NCI-H1694 treated with DMSO at 0.1 percent for 48 hours (cell line): ENCODE measurements around the gene TIPARP.
"Not testable (repeated sequence)": the region's sequence is repeated elsewhere in the genome, so short reads cannot be mapped to it uniquely, and the experiment has no call there.

ENCODE experiments used
- DNase-seq: peaks from one replicate; lab custom pipeline; 2025; lab: John Stamatoyannopoulos, UW

Gene TIPARP

DNA sequence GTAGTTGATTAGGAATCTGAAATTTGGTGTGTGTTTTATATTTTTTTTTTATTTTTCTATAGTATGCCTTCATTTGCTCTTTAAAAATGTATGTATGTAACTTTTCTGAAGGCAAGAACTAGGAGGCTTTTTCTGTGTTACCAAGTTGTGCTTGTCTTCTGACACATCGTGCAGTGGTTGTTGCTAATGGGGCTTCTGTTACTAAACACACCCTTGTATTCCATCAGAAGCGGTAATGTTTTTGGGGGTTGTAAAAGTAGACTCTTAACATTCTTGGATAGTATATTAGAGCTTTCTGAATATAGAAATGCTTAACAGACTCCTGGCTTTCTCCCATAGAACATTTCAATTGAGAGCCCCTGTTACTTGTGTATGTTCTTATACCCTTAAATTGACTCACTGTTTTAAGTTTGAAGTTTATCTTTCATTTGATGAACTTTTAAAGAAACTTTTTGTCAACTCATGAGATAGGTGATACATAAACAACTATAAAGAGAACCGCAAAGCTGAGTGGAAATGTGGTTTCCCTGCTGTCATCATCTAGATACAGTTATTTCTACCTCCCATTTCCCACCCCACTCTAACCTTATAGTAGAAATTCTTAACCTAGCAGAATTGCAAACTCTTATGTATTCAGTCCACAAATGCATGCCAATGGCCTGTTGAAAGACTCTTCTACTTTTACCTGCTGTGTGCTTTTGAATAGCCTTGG lies 2.5 kb downstream of the TIPARP start:
- no peak for DNase-seq

DNA sequence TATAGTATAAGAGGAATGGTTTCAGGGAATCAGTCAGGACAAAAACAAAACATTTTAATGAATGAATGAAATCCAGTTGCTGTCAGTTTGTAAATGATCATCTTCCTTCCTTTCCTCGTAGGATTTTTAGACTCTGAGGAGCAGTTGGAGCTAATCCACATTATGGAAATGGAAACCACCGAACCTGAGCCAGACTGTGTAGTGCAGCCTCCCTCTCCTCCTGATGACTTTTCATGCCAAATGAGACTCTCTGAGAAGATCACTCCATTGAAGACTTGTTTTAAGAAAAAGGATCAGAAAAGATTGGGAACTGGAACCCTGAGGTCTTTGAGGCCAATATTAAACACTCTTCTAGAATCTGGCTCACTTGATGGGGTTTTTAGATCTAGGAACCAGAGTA lies 3.1 kb downstream of the TIPARP start:
- DNase-seq: no peak

DNA sequence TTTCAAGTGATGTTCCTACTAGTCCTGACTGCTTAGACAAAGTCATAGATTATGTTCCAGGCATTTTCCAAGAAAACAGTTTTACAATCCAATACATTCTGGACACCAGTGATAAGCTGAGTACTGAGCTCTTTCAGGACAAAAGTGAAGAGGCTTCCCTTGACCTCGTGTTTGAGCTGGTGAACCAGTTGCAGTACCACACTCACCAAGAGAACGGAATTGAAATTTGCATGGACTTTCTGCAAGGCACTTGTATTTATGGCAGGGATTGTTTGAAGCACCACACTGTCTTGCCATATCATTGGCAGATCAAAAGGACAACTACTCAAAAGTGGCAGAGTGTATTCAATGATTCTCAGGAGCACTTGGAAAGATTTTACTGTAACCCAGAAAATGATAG lies 3.8 kb downstream of the TIPARP start:
- no peak for DNase-seq

DNA sequence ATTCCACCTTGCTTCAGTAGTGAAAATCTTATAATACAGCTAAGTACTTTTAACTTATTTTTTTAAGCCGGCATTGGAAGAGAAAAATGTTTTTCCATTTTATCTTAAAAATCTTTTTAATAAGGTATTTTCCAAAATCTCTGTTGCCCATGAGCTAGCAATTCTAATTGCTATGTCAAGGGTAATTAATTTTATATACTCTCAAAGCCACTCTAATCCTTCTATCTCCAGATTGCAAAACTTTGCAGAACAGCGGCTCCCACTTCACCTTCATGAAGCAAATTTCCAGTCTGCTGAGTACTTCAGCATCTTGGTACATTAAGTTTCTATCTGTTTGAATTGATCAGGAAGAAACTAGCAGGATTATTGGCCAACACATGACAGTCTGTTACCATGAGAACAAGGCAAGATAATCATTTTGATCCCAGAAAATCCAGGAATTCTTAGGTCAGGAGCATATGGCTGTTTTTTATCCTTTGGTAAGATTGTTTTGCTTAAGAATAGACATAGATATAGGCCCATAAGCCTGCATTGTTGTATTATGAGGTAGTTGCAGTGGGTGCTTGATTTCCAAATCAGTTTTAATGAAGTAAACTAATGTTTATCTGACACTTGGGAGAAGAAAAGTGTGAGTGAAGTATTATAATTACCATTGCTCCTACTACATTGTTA lies 6.0 kb downstream of the TIPARP start:
- DNase-seq: no peak

DNA sequence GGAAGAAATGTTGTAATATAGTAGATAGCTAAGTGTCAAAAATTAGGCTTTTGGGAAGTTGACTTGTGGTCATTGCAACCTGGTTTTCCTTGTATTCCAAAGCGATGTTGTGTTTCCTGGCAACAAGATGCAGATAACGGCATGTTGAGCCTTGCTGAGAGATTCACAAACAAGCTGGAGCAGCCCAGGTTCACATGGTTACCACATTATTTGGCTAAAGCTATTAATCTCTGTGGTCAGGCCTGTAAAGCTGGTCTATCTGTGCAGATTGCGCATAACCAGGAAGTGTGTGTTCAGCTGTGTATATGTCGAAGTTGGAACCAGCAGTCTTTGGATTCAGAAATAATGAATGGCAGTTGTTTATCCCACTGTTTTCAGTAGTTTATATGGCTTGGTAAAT lies 6.6 kb downstream of the TIPARP start:
- no peak for DNase-seq

DNA sequence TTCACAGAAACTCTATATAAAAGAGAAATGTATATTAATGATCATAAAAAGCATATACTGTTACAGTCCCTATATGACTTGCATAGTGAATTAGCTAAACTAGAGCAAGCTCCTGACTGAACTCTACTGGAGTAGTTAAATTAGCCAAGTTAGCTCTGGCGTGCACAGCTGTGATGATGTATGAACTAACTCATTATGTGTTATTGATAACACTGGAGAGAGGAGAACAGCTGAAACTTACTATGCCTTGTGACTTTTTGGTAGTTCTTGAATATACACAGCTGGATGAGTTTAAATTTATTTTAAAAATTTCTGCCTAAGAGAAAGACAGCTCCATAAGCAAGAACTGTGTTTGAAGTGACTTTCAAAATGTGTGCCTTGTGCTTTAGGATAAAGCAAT lies 8.1 kb downstream of the TIPARP start:
- DNase-seq: no peak

DNA sequence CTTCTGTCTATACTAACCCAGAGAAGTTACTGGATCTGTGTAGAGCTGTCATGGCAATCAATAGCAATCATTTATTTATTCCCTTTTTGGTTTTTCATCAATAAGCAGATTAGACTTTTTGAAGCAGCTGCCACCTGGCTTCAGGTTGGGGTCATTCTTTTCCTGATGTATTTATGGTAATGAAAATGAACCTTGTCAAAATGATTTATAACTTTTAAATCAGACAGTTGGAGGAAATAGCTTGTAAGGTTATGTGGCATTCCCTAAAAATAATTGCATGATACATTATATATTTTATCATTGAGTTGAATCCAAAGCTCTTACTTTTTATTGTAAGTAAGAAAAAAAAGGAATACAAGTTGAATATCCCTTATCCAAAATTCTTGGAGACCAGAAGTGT lies 8.6 kb downstream of the TIPARP start:
- DNase-seq: no peak

DNA sequence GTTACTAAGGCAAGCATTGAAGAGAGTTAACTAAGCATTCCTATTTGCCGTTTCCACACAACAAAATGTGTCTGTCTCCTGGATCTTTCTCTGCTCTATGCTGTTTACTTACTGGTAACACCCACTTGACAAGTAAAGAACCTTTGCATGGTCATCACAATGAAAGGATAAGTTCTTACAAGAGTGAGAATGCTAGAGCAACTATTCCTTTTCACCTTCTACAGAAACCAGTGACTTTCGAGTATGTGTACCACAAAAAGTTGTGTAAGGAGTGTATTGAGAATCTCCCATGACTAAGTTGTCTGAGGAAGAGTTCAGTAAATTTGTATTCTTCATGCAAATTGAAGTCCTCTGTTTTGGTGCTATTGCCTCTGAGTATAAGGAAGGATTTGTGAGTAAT lies 10.8 kb downstream of the TIPARP start:
- no peak for DNase-seq

DNA sequence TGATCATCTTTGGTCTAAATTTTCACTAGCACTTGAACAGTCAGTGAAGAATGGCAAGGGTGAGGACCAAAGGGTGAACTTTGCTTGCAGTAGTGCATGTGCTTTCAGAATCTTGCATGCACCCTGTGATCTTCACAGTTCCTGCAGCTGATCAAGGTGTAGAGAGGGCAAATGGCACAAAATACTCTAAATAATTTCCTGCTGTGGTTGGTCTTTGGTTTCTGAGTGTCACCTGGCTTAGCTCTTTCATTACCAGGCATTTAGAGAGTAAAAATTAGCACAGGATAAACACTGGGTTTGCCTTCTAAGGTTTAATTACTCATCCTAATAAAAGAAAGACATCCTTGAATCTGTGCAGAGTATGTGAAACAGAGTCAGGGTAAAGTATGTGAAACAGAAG lies 11.4 kb downstream of the TIPARP start:
- no peak for DNase-seq

DNA sequence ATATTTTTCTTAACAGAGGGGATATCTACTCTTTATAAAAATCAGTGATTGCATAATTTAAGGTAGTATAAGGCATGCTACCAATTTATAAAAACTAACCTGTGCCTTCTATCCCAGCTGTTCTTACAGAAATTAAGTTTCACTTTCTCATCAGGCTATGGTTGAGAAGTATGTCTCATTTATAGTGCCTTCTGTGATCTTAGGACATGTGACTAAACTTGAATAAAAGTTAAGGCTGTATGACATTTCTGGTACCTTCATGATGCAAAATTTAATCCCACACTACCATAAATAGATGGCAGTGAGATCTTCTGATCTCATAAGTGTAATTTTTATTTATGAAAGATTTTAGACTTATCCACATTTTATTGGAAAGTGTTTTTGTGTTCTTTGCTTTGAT lies 12.6 kb downstream of the TIPARP start:
- DNase-seq: no peak

DNA sequence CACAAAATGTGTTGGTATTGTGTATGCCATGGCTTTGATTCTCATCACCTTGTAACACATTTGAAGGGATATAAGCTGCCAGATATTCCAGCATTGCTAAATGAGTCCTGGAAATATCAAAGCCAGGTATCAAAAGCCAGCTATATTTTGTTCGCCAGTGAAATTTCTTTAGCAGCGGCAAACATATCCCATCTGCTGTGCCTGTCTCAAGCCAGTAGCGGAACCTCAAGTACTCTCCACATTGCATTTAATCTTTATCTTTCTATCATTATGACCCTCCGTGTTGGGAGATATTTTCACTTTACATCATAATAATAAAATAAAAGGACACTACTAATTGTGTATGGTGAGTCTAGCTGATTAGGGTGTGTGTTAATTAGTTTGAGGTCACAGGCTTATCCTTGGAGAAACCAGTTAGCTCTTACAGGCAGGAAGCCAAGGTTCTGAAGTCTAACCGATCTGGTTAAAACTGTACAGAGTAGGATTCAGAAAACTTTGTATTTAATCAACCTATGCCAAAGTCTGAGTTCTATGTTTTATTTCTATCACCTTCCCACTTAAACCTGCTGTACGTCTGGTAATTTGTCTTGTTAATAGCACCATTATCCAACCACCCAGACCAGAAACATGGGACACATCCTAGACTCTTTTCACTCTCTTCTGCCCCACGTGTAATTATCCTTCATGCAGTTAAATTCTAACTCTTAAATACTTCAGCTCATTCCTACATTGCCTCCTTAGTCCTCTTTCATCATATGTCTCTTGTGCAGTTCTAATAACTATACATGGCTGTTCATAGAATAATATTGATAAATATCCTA lies 14.5 kb downstream of the TIPARP start:
- DNase-seq: no peak

DNA sequence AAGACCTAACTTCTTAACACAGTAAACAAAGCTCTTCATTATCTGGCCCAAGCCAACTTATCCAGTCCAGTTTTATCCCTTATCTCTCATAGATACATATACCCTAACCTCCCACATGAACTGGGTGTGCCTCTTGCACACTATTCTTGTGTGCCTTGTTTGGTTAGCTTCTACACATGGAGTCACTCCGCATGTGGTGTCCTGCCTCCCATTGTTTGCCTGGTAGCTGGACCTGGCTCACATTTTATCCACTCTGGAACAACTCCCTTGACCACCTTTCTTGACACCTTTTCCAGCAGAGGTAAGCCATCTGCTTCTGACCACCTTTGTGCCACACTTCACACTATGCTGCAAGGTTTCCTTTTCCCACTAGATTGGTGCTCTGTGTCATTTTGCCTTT lies 15.2 kb downstream of the TIPARP start:
- no peak for DNase-seq

DNA sequence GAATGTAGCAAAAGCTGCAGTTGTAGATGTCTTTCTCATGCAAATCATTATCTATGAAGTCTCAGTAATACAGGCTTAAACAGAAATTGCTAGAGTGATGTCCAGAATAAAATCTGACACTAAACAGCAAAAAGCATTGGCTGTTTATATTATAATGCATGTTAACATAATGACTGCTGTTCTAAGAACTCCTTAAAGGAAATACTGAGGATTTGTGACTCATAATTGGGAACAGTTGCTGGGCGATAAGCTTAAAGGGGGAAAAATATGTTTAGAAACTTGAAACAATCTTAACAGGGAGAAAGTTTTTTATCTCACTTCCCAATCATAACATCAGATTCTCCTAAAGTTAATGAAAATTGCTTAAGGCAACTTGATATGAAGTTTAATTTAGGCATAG lies 17.5 kb downstream of the TIPARP start:
- no peak for DNase-seq

DNA sequence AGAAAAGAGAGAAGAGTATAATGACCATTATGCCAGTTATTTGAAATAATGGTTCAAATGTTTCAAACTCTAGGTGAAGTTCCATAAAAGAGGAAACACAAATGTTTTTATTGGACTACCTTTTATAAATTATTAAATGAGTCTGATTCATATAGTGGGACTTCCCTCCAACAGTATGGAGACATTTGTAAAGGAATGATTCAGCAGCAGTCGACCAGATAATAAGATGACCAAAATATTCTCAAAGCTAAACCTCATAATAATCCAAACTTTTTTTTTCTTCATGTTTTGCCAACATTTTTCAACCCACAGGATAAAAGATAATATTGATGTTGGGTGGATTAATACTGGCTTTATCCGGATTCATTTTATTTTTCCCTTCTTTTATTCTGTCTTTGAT lies 18.8 kb downstream of the TIPARP start:
- no peak for DNase-seq

DNA sequence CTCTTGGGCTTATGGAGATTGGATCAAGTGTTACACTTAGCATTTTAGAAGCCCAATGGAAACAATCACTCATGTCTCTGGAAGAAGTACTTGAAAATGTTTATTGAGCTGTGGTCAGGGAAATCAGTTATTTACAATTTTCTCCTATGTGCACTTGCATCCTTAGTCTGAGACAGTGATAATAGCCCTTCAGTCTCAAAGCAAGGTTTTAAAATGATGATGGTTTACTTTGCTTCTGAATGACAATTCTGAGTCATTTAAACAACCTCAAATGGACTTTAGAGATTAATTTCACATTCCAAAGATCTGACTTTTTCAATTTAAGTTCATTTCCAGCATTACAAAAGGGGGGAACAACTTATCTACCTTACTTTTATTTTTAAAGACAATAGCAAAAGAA lies 20.1 kb downstream of the TIPARP start:
- no peak for DNase-seq

DNA sequence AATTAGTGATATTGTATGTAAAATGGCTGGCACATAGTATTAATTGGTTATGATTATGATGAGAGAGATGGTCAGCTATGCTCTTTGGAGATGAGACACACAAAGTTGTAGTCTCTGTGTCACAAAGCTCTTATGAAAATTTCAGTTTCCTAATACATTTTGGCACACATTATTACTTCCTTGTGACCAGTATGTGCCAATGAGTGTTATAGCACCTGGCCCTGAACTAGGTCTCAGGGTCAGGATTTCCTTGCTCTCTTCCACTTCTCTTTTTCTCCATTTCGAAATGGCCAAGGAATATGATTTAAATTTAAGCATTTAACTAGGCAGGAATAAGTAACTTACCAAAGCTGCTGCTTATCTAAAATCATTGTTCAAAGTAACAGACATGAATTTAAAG lies 28.0 kb downstream of the TIPARP start:
- no peak for DNase-seq

DNA sequence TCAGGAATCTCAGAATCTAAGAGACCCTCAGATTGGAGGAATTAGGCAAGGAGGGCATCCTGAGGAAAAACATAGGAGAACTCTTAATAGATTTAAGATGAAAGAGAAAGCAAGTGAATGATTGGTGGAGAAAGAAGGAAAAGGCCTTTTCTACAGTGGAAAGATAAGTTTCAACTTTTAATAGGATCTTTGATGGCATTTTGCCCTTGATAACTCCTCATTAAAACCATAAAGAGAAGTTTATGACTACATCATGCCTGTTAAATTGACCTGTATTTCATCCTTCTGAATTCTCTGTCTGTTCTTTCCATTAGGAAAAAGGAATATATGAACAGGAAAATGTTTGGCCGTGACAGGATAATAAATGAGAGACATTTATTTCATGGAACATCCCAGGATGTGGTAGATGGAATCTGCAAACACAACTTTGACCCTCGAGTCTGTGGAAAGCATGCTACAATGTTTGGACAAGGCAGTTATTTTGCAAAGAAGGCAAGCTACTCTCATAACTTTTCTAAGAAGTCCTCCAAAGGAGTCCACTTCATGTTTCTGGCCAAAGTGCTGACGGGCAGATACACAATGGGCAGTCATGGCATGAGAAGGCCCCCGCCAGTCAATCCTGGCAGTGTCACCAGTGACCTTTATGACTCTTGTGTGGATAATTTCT lies 30.1 kb downstream of the TIPARP start:
- DNase-seq: no peak

DNA sequence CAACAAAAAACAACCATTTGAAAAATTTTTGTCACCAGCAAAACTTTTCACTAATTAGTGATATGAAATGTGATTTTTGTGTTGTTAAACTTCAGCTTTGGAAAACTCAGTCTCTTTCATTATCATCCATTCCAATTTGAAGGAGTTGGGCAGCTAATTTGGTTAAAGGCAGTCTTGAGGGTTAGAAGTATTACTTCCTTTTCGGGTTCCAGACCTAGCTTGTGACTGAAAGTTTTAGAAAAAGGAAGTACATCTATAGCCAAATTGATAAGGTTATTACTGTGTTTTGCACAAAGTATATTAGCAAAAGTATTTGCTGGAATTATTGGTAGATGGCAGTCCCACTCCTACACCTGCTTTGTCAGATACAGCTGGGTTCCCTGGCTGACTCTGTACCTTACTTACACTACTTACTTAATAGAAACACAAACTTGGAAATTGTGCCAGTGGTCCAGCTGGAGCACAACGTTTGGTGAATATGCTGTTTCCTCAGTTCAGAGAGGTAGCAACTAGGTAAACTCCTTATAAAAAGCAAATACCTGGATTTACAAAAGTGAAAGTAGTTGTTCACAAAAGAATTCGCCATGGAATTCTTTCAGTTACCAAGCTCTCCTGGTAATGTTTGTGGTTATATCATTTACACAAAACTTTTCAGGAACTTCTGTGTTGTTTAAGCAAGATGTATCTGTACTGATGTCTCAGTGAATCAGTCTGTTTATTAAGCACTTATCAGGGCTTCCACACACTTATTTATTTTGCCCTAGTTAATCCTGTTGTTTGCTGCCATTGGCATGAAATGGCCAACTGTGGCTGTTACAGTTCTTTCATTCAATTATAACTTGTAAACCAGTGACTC lies 31.6 kb downstream of the TIPARP start:
- DNase-seq: no peak

DNA sequence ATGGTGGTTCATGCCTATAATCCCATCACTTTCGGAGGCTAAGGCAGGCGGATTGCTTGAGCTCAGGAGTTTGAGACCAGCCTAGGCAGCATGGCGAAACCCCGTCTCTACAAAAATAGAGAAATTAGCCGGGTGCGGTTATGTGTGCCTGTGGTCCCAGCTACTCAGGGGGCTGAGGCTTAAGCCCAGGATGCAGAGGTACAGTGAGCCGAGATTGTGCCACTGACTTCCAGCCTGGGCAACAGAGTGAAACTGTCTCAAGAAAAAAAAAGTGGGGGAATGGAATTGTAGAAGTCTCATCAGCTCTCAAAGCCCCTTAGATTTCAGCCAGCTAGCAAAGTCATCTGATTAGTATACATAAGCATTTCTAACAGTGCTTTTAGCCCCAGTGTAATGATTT lies 33.2 kb downstream of the TIPARP start:
- DNase-seq: no peak

DNA sequence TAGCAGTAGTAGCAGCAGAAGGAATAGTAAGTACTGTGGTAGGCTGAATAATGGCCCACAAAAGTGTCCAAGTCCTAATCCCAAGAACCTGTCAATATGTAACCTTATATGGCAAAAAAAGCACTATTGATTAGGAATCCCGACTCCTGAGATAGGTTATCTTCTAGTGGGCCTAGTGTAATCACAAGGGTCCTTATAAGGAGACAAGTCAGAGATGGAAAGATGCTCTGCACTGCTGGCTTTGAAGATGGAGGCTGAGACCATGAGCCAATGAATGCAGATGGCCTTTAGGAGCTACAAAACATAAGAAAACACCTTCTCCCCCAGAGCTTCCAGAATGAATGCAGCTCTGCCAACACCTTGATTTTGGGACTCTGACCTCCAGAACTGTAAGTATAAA lies 36.0 kb downstream of the TIPARP start:
- DNase-seq: no peak

DNA sequence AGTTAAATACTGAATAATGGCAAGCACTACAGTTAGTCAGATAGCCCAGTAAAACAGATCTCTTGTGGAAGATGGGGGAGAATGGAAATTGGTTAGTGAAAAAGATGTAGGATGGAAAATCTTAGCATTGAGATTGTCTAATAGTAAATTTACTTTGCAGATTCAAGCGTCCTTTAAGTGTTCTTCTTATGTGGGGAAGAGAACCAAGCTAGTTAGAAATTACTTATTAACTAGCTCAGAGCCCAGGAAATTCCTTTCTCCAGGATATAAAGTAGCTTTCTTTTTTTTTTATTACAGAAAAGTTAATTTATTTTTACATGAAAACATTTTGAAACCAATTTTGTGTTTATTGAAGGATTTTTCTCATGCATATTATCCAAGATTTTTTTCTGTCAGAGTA lies 36.7 kb downstream of the TIPARP start:
- no peak for DNase-seq

DNA sequence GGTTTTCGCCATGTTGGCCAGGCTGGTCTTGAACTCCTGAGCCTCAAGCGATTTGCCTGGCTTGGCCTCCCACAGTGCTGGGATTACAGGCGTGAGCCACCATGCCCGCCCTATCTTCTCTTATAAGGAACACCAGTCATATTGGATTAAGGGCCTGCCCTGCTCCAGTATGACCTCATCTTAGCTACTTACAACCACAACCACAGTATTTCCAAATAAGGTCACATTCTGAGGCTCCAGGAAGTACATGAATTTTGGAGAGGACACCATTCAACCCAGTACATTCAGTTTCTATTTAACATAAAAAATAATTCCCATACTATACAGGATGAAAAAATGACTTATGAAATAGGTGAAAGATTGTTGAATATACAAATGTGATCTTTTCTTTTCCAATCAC lies 37.6 kb downstream of the TIPARP start:
- not testable (repeated sequence) for DNase-seq
